IPS-NIHi7 (cell line): ENCODE data around the gene LRRN2.

Experiments used
- DNase-seq: peaks from one replicate; pipeline ENCODE4 v3.0.0; 2012; ENCODE audit warnings: mixed read lengths; ENCODE audit errors: extremely low spot score

Gene LRRN2

GRCh38 chr1:204602111-204602579 lies 83.4 kb downstream of the LRRN2 start:
- DNase-seq = peak; percentile 39

DNA sequence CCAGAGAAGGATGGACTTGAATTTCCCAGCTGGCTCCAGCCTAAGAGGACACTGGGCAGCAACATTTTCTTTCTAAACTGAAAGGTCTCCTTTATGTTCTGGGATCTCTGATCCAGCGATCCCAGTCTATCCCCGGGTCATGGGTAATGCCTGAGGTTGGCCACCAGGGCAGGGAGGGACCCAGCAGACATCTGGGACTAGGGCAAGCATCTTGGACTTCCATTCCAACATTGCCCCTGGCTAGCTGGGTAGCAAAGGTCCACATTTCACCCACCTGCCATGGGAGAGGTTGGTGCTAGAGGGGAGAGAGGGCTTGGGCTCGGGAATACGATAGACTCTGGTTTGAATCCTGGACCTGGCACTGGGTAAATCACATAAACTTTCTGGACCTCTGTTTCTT lies 84.6 kb downstream of the LRRN2 start:
- peak; percentile 65 for DNase-seq

- no peak for DNase-seq
These were observed 85.3 kb downstream of the LRRN2 start for GRCh38 chr1:204600203-204600602.

DNA sequence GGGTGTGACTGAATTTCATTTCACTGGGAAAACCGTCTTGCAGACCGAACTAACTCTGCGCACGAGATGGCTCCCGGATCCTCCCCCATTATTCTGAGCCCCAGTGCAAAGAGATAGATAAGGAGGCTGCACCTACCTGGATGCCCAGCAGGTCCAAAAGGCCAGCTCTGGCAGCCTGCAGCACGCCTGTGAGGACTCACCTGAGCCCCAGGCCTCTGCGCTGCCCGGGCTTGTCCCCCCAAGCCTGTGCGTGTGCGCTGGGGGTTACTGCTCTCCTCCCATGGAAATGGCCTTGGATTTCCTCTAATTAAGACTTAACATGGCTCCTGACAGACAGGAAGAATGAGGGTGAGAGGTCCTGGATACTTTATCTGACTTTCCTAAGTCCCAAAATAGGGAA lies 85.9 kb downstream of the LRRN2 start:
- no peak for DNase-seq

DNA sequence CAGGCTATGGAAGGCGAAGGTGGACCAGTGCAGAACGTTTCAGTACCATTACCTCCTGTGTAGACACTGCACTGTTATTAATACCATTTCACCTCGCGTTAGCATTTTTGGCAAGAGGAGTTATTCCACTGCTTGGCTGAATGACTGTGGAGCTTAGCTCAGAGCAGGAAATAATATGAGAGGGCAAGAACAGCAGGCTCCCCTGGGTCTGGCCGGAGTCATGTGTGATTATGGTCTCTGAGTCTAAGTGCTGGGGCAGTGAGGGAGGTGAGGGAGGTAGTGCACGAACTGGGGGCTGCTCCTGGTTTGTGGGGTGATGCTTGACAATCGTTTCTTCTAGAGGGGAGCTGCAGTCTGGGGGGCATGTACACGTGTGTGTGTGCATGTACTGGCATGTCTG lies 86.4 kb downstream of the LRRN2 start:
- no peak for DNase-seq

DNA sequence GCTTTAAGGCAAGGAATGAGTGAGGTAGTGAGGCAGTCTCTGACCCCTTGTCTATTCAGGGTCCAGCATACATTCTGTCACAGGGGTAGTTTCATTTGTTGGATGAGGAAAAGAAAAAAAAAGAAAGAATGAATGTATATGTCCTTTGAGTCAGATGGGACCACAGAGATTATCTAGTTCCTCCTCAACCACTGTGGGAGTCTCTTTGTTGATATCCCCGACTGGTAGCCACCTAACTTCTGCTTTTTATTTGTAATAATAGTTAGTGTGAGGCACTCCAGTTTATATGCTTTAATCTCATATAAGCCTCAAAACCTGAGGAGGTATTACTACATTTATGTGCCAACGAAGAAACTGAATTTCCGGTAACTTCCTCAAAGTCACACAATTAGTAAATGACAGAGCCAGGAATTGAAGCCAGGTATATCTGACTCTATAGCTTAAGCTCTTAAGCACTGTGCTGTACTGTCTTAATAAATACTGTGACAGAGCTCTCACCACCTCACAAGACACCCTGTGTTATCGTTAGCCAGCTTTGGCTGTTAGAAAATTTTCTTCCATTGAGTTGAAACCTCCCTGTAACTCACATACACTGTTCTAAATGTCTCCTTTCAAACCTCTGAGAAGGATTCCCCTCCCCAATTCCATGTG lies 87.1 kb downstream of the LRRN2 start:
- DNase-seq = no peak

DNA sequence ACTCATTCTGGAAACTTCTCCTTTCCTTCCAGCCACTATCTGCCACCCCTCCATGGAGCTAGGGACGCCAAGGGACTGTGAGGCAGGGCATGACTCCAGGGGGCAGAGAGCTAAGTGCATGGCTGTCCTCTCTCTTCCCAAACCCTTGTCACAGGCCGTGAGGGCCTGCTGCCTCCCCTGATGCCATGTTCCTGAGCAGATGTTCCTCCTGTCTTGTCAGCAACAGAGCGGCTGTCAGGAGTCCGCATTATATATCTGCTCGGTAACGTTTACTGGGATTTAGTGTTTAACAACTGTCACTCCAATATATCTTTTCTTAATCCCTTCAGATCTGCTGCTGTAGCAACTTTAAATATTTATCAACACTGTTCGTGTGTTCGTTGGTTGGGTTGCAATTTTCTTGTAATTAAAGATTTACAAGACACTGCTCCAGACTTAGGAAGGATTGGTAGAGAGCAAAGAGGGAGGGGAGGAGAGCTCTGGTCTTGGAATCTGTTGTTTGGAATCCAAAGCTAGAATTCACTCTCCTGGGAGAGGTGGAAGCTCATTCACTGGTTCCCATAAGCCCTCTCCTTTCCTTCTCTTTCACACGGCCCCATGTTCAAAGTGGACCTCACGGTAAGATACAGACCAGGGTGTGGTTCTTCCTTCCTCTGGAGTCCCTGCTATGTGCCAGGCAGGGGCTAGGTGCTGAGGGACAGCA lies 93.1 kb downstream of the LRRN2 start:
- no peak for DNase-seq

DNA sequence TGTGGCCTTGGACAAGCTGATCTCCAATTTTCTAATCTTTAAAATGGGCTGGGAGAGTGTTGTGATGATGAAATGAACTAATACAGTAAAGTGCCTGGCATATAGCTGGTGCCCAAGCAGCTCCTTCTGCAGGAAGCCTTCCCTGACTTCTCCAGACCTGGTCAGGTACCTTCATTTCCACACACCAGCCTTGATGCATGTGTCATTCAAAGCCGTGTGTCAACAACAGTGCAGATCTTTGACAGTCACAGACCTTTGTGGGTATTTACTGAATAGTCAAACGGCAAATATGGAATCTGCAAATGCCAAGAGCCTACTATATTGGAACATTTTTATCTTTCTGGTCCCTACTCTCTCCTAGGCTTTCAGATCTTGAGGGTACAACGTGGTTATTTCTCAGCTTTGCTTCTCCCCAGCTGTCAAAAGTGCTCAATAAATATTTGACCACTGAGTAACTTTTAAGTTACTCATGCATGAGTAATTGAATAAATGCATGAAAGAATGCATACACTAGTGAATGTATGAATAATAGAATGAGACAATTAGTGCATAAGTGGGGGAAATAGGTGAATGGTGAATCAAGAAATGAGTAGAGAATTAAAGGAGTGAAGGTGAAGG lies 94.0 kb downstream of the LRRN2 start:
- no peak for DNase-seq

GRCh38 chr1:204589409-204590038 lies 96.0 kb downstream of the LRRN2 start:
- DNase-seq = no peak

DNA sequence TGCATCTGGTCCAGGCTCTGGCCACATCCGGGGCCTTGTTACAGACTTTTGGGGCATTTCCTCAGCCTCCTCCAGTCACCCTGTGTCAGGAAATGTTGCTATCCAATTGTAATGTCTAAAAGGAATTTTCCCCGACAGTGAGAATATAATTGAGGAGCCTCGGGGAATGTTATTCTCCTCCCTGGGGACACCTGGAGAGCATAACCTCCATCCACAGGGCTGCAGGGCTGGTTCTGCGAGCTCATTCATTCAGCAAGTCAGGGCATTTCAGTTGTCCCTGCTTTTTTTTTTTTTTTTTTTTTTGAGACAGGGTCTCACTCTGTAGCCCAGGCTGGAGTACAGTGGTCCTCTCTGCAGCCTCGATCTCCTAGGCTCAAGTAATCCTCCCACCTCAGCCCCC lies 96.7 kb downstream of the LRRN2 start:
- DNase-seq = no peak

- DNase-seq = no peak
These were observed 97.9 kb downstream of the LRRN2 start for GRCh38 chr1:204587621-204588020.

DNA sequence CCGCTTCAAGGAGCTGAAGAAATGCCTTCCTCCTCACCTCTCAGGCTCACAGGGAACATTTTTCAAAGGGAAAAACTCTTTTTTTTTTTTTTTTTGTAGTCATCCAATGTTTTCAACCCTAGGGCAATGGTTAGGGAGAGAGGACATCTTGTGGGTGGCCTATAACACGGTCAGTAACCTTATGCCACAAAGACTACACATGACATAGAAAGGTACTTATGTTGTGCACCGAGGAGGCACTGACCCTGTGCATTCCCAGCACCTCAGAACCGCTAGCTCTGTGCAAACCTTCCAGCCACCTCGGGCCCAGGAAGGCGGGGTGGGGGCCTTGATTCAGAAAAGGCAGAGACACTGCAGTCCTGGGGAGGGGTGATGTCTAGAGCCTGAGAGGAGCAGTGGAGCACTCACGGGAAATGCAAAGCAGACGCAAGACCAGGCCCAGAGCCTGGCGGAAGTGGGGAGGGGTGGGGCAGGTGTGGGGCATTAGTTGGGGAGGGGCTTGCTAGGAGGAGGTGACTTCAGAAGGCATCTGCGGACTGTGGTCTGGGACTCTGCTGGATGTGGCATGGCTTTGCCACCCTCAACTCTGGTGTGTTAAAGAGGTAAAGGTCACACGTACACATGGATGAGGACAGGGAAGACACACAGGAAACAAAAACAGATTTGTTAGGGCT lies 100.7 kb downstream of the LRRN2 start:
- peak; percentile 53 for DNase-seq

DNA sequence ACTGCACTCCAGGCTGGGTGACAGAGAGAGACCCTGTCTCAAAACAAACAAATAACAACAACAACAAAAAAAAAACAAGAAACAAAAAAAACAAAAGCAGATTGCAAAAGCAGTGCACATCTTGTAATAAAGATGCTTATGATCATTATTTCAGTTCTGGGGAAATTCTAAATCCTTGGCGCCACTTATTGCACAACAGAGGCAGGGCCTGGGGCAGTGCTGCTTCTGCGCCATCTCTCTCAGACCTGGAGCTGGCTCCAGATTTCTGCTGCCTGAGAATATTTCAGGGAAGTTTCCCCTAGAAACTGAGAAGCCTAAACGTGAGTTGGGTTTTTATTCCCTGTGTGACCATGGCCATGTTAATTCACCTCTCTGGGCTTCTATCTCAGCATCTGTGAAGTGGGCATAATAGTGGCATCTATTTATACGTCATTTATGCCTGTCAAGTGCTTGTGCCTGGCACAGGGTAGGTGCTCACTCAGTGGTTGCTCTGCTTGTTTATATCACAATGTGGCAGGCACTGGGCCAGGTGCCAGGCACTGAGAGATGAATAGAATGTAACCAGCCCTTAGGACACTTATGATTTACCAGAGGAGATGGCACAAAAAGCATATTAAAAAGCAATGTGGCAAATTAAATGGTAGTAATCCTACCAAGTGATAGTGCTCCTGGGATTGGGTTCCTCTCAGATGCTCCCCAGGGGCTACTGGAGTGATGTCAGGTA lies 101.5 kb downstream of the LRRN2 start:
- DNase-seq = no peak

DNA sequence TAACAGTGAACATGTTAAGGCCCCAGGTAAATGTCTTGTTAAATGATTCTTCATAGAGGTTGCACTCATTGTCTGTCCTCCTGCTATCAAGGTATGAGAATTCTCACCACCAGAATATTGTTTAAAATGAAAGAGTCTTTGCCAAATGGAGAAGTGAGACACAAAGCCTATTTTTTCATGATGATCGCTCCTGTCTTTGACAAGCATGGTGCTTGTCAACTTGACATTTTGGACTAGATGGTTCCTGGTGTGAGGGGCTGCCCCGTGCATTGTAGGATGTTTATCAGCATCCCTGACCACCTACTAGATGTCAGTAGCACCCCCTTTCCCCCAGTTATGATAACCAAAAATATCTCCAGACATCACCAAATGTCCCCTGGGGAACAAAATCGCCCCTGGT lies 103.8 kb downstream of the LRRN2 start:
- DNase-seq = no peak

- DNase-seq = no peak
These were observed 104.7 kb downstream of the LRRN2 start for GRCh38 chr1:204580862-204581261.

DNA sequence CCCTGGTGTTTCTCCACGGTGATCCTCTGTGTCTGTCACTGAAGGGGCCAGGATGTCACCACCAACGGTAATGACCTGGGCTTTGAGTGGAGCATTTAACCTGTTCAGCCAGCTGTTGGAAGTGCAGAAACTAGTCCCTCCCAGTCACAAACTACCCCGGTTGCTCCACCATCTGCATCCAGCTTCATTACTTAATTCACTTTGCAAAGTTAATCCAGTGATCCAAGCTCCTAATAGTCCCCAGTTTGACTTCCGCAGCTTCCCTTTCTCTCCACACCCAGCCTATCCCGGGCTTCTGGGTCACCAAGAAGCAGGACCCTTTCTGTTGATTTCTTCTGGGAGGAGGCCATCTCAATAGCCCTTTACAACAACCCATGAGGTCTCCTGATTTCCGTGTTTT lies 105.9 kb downstream of the LRRN2 start:
- no peak for DNase-seq

- DNase-seq = peak; percentile 59
These were observed 106.5 kb downstream of the LRRN2 start for GRCh38 chr1:204578867-204579664.

DNA sequence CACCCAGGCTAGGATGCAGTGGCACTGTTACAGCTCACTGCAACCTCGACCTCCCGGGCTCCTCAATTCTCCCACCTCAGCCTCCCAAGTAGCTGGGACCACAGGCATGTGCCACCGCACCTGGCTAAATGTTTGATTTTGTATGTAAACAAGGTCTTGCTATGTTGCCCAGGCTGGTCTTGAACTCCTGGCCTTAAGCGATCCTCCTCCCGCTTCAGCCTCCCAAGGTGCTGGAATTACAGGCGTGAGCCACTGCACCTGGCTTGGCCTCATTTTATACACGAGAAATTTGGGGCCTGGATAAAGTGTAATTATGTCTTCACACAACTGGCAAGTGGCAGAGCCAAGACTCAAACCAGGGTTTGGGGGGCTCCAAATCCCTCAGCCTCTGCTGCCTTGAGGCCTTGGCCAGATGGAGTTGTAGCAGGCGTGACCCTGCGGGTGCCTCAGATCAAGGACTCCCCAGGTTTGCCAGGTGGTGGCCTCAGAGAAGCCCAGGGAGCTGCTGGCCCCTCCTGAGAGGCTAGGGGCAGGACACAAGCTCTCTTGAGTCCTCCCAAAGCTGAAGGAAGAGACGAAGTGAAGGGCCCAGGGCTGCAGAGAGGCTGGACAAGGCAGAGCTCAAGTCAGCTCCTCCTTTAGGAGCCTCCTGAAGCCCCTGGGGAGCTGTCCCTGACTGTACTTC lies 107.6 kb downstream of the LRRN2 start:
- no peak for DNase-seq

DNA sequence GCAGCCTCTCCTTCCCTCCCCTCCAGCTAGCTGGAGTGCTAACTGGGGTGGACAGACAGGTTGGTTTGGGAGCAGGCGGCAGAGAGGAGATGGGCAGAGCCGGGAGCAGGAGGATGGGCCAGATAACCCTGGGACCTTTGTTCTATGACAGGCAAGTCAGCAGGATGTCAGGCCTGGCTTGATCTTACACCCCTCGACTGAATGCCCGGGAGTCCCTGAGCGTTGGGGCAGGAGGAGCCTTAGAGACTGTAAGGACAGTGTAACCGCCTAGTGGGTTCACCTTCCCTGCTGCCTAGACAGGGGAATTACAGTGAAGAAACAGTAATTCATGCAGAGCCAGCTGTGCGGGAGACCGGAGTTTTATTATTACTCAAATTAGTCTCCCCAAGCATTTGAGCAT lies 109.1 kb downstream of the LRRN2 start:
- DNase-seq = peak; percentile 58
